Fibroblast of skin of scalp (primary cell): Measurements from ENCODE around the gene PRKAG3.
"Not testable (repeated sequence)": the region's sequence is repeated elsewhere in the genome, so short reads cannot be mapped to it uniquely, and the experiment has no call there.

ENCODE experiments used
- DNase-seq: peaks from one replicate; pipeline ENCODE4 v3.0.0-alpha.2; 2013

PRKAG3 gene

GRCh38 chr2:218861645-218862318 is 30.2 kb upstream of the PRKAG3 start:
- DNase-seq, result no peak

- peak; percentile 82 for DNase-seq
Measured at GRCh38 chr2:218860950-218861381, 29.4 kb upstream of the PRKAG3 start.

DNA sequence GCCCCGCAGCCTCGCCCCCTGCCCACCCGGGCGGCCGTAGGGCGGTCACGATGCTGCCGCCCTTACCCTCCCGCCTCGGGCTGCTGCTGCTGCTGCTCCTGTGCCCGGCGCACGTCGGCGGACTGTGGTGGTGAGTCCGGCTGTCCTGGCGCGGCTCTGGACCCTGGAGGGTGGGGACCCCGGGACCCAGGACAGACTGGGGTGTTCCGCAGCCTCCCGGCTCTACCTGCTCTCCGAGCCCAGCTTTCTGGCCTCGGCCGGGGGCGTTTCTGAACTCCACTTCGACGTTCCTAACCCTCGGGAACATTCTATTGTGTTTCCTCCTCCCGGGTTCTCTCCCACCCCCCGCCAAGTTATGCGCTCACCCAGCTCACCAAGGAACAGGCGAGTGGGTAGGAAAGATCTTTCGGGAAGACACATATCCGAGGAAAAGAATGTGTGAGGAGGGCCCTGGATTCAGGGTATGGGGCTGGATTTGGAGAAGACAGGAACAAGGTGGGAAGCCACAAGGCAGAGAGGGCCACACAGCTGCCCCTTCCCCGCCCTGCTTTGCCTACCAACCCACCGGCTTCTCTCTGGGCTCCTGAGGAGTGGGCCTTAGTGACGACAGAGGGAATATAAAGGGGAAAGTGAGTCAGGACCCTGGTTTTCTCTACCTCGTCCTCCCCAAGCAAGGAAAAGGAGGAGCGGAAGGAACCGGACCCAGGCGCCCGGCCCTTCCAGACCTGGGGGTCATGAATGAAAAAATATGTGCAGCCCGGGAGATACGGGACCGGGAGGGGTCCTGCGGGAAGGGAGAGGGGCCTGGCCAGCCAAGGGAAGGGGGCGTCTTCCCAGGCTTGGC is 28.6 kb upstream of the PRKAG3 start:
- no peak for DNase-seq

GRCh38 chr2:218859556-218859987 is 28.0 kb upstream of the PRKAG3 start, which contains the start of gene WNT6:
WNT6 (plus strand) TSS chr2:218859805; CDS start chr2:218860038, 233 bp downstream.
- no peak for DNase-seq

DNA sequence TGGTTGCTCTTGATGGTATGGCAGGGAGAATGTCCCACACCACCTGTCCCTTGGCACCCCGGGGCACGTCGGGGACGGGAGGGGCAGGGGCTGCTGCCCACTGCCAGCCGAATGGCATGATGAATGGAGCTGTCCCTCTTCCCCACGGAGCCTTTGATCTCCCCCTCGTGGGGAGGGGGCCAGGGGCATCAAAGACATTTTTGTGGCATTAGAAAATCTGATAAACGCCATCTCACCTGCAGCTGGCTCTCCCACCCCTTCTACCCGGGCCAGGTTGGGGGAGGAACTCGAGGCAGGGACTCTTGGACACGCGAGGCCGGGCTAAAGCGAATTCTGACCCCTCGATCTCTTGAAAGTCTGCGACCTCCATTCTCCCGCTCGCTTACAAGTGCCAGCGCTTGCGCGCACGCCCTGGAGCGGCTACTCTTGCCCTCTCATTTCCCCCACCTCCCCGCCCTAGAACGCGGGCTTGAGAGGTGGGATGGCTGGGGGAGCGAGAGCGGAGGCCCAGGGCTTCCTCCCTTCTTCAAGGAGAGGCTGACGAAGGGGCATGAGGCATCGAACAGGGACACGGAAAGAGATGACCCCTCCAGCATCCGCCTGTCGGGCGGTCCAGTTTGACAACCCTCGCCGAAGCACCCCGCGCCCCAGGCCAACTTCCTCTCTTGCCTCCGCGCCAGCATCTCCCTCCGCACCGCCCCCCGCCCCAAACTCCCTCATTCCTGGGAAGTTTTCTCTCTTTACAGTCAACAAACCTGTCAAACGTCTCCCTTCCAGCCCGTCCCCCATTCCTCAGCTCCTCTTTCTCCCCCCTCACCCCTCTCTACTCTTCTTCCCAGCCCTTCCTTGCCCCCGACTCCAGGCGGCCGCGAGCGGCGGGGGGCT is 27.3 kb upstream of the PRKAG3 start:
- no peak for DNase-seq

DNA sequence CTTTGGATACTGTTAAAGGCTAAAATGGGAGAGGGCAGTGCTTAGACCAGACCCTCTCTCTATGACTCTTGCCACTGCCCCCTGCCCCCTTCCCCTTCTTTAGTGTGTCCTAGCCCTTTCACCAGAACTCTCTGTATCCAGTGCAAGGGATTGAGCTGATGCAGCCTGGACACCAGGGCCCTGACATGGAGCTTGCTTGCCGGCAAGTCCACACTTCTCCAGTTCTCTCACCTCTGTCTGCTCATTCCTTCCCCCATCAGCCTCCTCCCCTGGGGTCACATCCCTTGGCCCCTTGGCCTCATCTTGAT is 26.5 kb upstream of the PRKAG3 start:
- no peak for DNase-seq

DNA sequence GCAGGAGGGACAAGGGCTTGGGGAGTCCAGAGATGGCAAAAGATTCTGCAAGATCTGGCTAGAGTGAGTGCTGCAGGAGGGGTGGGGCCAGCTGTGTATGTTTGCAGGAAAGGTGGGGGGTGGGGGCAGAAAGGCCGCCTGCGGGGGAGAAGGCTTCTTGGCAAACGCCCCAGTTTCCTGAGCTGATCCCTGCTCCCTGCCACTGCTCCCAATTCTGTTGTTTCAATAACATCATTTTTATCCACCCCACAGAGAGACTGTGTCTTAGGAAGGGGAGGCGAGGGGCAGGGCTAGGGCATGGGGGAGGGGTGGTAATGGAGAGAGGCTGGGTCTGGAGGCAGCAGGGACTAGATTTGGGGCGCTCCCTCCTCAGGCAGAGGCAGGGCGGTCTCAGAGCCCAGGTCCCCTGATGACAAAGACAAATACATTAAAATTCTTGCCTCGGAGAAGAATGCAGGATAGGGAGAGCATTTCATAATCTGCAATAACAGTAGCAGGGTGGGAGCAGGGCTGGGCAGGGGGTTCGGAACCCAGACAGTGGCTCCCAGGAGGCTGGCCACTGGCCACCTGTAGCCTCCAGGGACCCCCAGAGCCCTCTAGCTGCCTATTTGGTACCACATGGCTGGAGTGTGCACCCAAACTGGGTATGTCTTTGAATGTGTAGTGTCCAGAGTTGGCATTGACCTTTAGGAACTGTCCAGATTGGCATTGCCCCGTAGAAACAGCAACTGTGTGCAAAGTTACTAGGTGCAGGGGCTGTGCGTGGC is 26.0 kb upstream of the PRKAG3 start:
- peak; percentile 47 for DNase-seq

DNA sequence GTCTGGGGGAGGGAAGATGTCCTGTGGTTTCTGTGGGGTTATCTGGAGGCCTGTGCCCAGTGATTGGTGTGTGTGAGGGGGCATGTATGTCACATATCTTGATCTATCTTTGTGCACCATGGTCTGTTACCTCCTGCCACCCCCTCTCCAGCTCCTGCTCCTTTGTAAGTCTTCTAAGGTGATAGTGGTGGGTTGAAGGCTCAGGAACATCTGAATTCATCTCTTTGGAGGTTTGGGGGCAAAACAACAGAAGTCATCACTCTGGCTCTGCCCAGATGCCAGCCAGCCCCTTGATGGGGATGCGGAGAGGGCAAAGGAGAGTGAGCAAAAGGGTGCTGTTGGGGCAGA is 25.3 kb upstream of the PRKAG3 start:
- no peak for DNase-seq

DNA sequence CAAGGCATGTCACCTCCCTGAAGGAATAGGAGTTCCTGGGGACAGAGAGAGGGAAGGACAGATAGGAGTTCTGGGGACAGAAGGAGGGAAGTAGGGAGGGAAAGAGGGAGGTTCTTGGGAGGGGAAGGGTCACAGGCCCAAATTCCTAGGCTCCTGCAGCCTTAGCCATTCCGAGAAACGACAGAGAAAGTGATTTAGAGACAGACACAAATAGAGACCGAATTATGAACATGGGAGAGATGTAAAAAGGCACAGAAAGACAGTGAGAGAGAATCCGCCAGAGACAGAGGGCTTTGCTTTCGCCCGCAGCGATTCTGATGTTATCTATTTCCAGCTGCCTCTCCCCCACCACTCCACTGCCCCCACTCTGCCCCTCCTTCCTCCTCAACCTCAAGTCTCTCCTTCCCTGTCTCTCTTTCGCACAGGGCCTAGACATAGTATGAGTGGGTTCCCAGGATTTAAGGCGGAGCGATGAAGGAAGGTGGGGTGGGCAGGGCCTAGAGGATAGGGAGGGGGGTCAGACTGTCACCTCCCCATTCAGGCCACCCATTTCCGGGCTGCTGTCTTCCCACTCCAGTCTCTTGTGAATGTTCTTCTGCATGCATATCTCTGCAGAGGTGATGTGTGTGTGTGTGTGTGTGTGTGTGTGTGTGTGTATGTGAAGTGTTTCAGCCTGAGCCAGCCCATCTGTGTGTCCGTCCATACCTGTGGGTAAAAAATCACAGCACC is 24.7 kb upstream of the PRKAG3 start:
- no peak for DNase-seq

DNA sequence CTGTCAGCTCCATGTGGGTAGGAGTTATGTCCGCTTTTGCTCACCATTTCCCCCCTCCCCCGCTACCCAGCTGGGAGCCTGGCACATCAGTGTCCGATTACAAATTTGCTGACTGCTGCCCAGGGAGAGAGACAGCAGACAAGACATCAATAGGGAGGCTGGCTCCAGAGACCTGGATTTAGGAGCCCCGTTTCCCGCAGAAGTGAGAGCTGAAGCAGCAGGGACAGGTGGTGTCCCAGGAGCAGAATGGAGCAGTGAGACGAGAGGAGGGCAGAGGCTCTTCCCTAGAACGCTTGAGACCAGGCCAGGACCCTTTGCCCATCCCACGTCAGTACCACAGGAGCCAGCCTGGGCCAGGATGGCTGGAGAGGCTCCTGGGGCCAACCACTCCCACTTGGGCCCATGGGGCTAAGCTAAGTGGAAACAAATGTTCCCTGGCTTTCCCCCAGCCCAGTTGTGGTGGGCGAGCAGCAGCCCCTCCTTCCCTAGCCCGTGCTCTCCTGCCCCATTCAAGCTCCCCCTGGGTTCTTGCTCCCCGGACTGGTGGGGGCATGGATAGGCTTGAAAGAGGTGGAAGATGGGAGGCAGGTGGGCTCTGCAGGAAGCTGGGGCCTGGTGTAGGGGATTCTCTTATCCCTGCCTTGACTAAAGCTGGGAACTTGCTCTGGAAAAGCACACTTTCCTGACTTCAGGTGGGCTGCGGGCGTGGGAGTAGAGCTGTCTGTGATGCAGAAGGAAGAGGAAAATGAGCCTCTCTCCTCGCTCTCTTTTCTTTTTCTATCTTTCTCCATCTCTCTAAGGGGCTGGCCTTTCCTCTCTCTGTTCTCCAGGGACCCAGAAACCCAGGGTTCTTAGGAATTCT is 23.9 kb upstream of the PRKAG3 start:
- no peak for DNase-seq

DNA sequence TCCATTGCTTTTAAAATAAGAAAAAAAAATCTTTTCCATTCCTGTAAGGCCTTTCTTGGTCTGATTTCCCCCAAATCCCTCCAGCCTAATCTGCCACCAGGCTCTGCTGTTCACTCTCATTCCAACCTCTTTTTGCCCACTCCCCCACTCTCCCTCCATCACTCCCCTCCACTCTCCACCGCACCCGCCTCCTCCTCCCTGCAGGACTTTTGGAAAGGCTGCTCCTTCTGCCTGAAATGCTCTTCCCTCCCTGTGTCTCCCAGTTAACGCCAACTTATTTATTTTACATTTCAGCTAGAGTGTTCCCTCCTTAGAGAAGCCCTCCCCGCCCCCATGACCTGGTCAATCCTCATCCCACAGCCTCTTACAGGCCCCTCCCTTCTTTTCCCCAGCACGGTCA is 23.3 kb upstream of the PRKAG3 start:
- no peak for DNase-seq

GRCh38 chr2:218853766-218854165 is 22.2 kb upstream of the PRKAG3 start:
- DNase-seq, result peak; percentile 22

GRCh38 chr2:218852911-218853667 is 21.5 kb upstream of the PRKAG3 start:
- peak; percentile 57 for DNase-seq

DNA sequence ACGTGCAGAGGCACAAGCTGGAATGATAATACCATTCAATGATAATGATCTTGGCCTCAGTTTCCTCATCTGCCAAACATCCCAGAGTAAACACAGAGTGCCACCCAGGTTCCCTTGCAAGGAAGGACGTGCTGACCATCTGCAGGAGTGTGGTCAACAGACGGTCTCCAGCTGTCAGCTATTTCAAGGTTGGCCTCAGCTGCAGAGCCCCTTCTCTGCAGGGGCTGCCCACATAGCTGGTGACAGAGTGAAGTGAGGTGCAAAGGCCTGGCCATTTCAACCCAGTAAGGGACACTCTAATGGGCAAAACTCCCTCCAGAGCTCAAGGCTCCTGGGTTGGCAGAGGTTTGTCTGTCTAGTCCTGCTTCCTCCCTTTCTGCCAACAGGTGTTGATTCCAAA is 19.7 kb upstream of the PRKAG3 start:
- DNase-seq, result no peak

DNA sequence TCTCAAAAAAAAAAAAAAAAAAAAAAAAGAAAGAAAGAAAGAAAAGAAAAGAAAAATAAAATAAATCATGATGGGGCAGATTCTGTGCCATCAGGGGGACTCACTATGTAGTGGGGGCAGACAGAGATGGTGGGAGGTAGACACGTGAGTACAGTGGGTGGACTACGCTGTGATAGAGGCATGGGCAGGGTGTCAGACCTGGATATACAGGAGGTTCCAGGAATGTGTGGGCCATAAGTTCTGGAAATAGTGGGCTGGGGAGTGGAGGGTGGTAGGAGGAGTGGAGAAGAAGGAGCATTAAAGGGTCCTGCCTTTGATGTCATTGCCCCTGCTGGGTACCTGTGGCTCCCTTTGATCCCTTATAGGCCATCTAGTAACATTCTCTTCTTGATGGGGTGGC is 19.2 kb upstream of the PRKAG3 start:
- DNase-seq, result no peak

DNA sequence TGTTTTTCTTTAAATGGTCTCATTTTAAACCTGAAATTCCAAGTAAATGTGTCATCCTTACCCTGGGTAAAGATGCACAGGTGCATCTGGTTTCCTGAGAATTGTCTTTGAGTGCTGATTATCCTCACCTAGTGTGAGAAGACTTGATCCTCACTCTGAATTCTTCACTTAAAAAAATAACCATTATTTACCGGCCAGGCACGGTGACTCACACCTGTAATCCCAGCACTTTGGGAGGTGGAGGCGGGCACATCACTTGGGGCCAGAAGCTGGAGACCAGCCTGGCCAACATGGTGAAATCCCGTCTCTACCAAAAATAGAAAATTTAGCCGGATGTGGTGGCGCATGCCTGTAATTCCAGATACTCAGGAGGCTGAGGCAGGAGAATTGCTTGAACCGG is 18.1 kb upstream of the PRKAG3 start:
- no peak for DNase-seq

GRCh38 chr2:218846963-218847362 is 15.4 kb upstream of the PRKAG3 start:
- not testable (repeated sequence) for DNase-seq

DNA sequence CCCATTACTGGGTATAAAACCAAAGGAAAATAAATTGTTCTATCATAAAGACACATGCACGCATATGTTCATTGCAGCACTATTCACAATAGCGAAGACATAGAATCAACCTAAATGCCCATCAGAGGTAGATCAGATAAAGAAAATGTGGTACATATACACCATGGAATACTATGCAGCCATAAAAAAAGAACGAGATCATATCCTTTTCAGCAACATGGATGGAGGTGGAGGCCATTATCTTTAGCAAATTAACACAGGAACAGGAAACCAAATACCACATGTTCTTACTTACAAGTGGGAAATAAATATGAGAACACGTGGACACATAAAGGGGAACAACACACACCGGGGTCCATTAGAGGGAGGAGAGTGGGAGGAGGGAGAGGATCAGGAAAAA is 12.7 kb upstream of the PRKAG3 start:
- DNase-seq, result not testable (repeated sequence)

GRCh38 chr2:218839888-218840287 is 8.3 kb upstream of the PRKAG3 start:
- no peak for DNase-seq

DNA sequence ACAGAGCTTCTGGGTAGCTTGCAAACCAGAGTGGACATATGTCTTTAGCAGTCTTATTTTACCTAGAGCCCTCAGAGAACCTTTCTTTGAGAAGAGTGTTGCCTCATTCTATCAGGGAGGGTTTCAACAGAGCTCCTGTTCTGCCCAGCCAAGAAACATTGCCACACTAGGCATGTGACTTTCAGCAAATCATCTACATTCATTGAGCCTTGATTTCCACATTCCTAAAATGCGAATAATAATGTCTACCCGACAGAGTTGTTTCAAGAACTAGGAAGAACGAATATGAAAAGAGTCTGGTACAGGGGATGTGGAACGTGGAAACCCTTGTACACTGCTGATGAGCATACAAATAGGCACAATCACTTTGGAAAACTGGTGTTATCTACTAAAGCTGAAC is 7.8 kb upstream of the PRKAG3 start:
- peak; percentile 43 for DNase-seq
